H9 (cell line): ENCODE results near the gene NBEAL2. TPM values are rescaled to one million over a fixed set of nuclear protein-coding genes. Genes with fewer than 3 reads are reported as not detected.

Experiments used
- DNase-seq: peaks from one replicate; pipeline ENCODE4 v3.0.0-alpha.2; 2017
- H2AFZ ChIP-seq: one replicate; pipeline ENCODE4 v1.6.1; 2013; ENCODE audit warnings: mild to moderate bottlenecking, low read length, control low read depth, moderate library complexity
- H2AK5ac ChIP-seq: 2 replicates; pipeline ENCODE4 v1.6.1; 2013; ENCODE audit warnings: low read length, control low read depth, mixed read lengths; ENCODE audit not compliant: insufficient read length
- H2BK120ac ChIP-seq: one replicate; pipeline ENCODE4 v1.6.1; 2013; ENCODE audit warnings: low read depth, mild to moderate bottlenecking, low read length, control low read depth, inconsistent platforms; ENCODE audit not compliant: poor library complexity, severe bottlenecking
- H2BK12ac ChIP-seq: 2 replicates; pipeline ENCODE4 v1.6.1; 2013; ENCODE audit warnings: low read length, control low read depth, mixed read lengths, low read depth; ENCODE audit not compliant: insufficient read length
- H2BK15ac ChIP-seq: 2 replicates; pipeline ENCODE4 v1.6.1; 2013; ENCODE audit warnings: low read depth, low read length, control low read depth
- H2BK20ac ChIP-seq: one replicate; pipeline ENCODE4 v1.6.1; 2013; ENCODE audit warnings: low read depth, mild to moderate bottlenecking, low read length, control low read depth, inconsistent platforms; ENCODE audit not compliant: poor library complexity, severe bottlenecking
- H2BK5ac ChIP-seq: 2 replicates; pipeline ENCODE4 v1.6.1; 2013; ENCODE audit warnings: low read length, control low read depth, mixed read lengths; ENCODE audit not compliant: insufficient read length
- H3K14ac ChIP-seq: 2 replicates; pipeline ENCODE4 v1.6.1; 2013; ENCODE audit warnings: low read length, control low read depth; ENCODE audit not compliant: insufficient read depth
- H3K18ac ChIP-seq: 2 replicates; pipeline ENCODE4 v1.6.1; 2013; ENCODE audit warnings: low read depth, mild to moderate bottlenecking, mixed read lengths, low read length, control low read depth; ENCODE audit not compliant: insufficient read length
- H3K23ac ChIP-seq: 2 replicates; pipeline ENCODE4 v1.6.1; 2013; ENCODE audit warnings: low read length, control low read depth, mixed read lengths, low read depth; ENCODE audit not compliant: insufficient read length
- H3K23me2 ChIP-seq: 2 replicates; pipeline ENCODE4 v1.6.1; 2013; ENCODE audit warnings: low read depth, mild to moderate bottlenecking, mixed read lengths, low read length, control low read depth; ENCODE audit not compliant: insufficient read length, poor library complexity, severe bottlenecking
- H3K27ac ChIP-seq: 2 replicates; pipeline ENCODE4 v1.5.1; 2013; ENCODE audit warnings: low read length, control low read depth, mixed read lengths, low read depth; ENCODE audit not compliant: insufficient read length
- H3K27me3 ChIP-seq: 2 replicates; pipeline ENCODE4 v1.6.1; 2013; ENCODE audit warnings: low read length, control low read depth, inconsistent platforms; ENCODE audit not compliant: insufficient read depth
- H3K4ac ChIP-seq: 2 replicates; pipeline ENCODE4 v1.6.1; 2013; ENCODE audit warnings: low read depth, mild to moderate bottlenecking, control low read depth, inconsistent platforms, low read length, moderate library complexity
- H3K4me1 ChIP-seq: 2 replicates; pipeline ENCODE4 v1.6.1; 2013; ENCODE audit warnings: low read length, control low read depth, inconsistent platforms; ENCODE audit not compliant: insufficient read depth
- H3K4me2 ChIP-seq: 2 replicates; pipeline ENCODE4 v1.6.1; 2013; ENCODE audit warnings: low read length, control low read depth, mixed read lengths; ENCODE audit not compliant: insufficient read length, insufficient read depth
- H3K56ac ChIP-seq: 2 replicates; pipeline ENCODE4 v1.6.1; 2013; ENCODE audit warnings: low read depth, mild to moderate bottlenecking, mixed read lengths, low read length, control low read depth; ENCODE audit not compliant: insufficient read length
- H3K79me1 ChIP-seq: 2 replicates; pipeline ENCODE4 v1.6.1; 2013; ENCODE audit warnings: low read depth, mild to moderate bottlenecking, moderate library complexity, low read length, control low read depth, inconsistent platforms; ENCODE audit not compliant: insufficient read depth, poor library complexity, severe bottlenecking
- H3K79me2 ChIP-seq: 2 replicates; pipeline ENCODE4 v1.6.1; 2013; ENCODE audit warnings: low read length, control low read depth, inconsistent platforms; ENCODE audit not compliant: insufficient read depth
- H3K9ac ChIP-seq: 2 replicates; pipeline ENCODE4 v1.6.1; 2013; ENCODE audit warnings: low read length, control low read depth, mixed read lengths; ENCODE audit not compliant: insufficient read length; ENCODE audit errors: extremely low read depth
- H3K9me3 ChIP-seq: one replicate; pipeline ENCODE4 v1.6.1; 2013; ENCODE audit warnings: low read depth, low read length, inconsistent platforms; ENCODE audit not compliant: control insufficient read depth
- H3T11ph ChIP-seq: one replicate; pipeline ENCODE4 v1.6.1; 2013; ENCODE audit warnings: mild to moderate bottlenecking, low read length, control low read depth, inconsistent platforms
- H4K20me1 ChIP-seq: one replicate; pipeline ENCODE4 v1.6.1; 2013; ENCODE audit not compliant: control insufficient read depth, insufficient read length, insufficient read depth
- H4K5ac ChIP-seq: 2 replicates; pipeline ENCODE4 v1.6.1; 2013; ENCODE audit warnings: low read depth, mild to moderate bottlenecking, mixed read lengths, low read length, control low read depth; ENCODE audit not compliant: insufficient read length
- H4K8ac ChIP-seq: replicated peaks from 2 replicates; pipeline ENCODE4 v1.6.1; 2013; ENCODE audit warnings: low read length, control low read depth, mixed read lengths, low read depth; ENCODE audit not compliant: insufficient read length
- H4K91ac ChIP-seq: 2 replicates; pipeline ENCODE4 v1.6.1; 2013; ENCODE audit warnings: low read depth, mild to moderate bottlenecking, moderate library complexity, mixed read lengths, low read length, control low read depth; ENCODE audit not compliant: insufficient read length
- H3K27ac Mint-ChIP-seq, 3 experiments: 2 replicates in 2 of 3; 3 replicates in 1 of 3; pipeline ENCODE4 v1.8.0; 2020 to 2021; ENCODE audit warnings: mixed read lengths in 3 of 3, mild to moderate bottlenecking in 1 of 3, moderate library complexity in 1 of 3
- H3K27me3 Mint-ChIP-seq: 2 replicates; pipeline ENCODE4 v1.8.0; 2021; ENCODE audit warnings: low read depth, mild to moderate bottlenecking, moderate library complexity, mixed read lengths
- H3K36me3 Mint-ChIP-seq, 3 experiments: 2 replicates in 2 of 3; 3 replicates in 1 of 3; pipeline ENCODE4 v1.8.0; 2020 to 2021; ENCODE audit warnings: low read depth in 3 of 3, mixed read lengths in 3 of 3; ENCODE audit not compliant: insufficient read depth in 1 of 3
- H3K4me1 Mint-ChIP-seq, 2 experiments: 2 replicates each; pipeline ENCODE4 v1.8.0; 2020; ENCODE audit warnings: mixed read lengths in 2 of 2
- H3K4me3 Mint-ChIP-seq, 2 experiments: 2 replicates in 1 of 2; 3 replicates in 1 of 2; pipeline ENCODE4 v1.8.0; 2020 to 2021; ENCODE audit warnings: mild to moderate bottlenecking in 2 of 2, mixed read lengths in 2 of 2, moderate library complexity in 1 of 2
- H3K9me3 Mint-ChIP-seq, 2 experiments: 2 replicates in 1 of 2; 3 replicates in 1 of 2; pipeline ENCODE4 v1.8.0; 2020; ENCODE audit warnings: mild to moderate bottlenecking in 2 of 2, mixed read lengths in 2 of 2, moderate library complexity in 1 of 2
- CTCF ChIP-seq: fragments of 200-600 bp; sonication (generic); conservative IDR thresholded peaks from 3 replicates; pipeline ENCODE4 v1.8.0; 2021; ENCODE audit warnings: antibody characterized with exemption, mild to moderate bottlenecking
- WGBS: extraction: QIAGEN DNeasy Blood & Tissue Kit; methylation state at CpG from one replicate; pipeline ENCODE4 v1.1.7; 2013; ENCODE audit warnings: missing lambda C conversion rate, low lambda C conversion rate, mixed read lengths; ENCODE audit not compliant: insufficient read length; ENCODE audit errors: extremely low coverage; 5-methylcytosine and 5-hydroxymethylcytosine counted together
- total RNA-seq: library from RNA; stranded (reverse); gene quantifications from 2 replicates; pipeline ENCODE4 v1.2.1, GENCODE V29; 2021

The NBEAL2 gene
- total RNA-seq, 1 experiment from 2014 or later: 52.1 TPM

GRCh38 chr3:47008234-47008796 lies 28.8 kb downstream of the NBEAL2 start:
- H3K4me1 ChIP-seq: no peaks in the 10 kb centered on the region
- H2AK5ac ChIP-seq: no peak overlapping the region
- no peak overlapping the region for H3K4ac ChIP-seq
- no peak overlapping the region for H2BK20ac ChIP-seq
- no CpG with 5 or more reads among the region's 13 CpGs for WGBS
- no peak overlapping the region for H4K8ac ChIP-seq
- no peak for TF ChIP-seq CTCF
- H3K27ac ChIP-seq: no peak overlapping the region
- DNase-seq: no peak
- peak overlapping the region; percentile 56 to 76 for H3K4me3 Mint-ChIP-seq
- H3K79me2 ChIP-seq: no peaks in the 10 kb centered on the region
- H3K27me3 Mint-ChIP-seq: no peaks in the 10 kb centered on the region
- H4K91ac ChIP-seq: no peak overlapping the region
- no peak overlapping the region for H2BK12ac ChIP-seq
- H3T11ph ChIP-seq: no peak overlapping the region
- H3K4me1 Mint-ChIP-seq: peaks cover 12 to 15% of the 10 kb centered on the region in 2 experiments
- no peak overlapping the region for H2BK5ac ChIP-seq
- H3K9me3 ChIP-seq: no peaks in the 10 kb centered on the region
- no peak overlapping the region for H2BK15ac ChIP-seq
- no peak overlapping the region for H2AFZ ChIP-seq
- H2BK120ac ChIP-seq: no peak overlapping the region
- H3K23me2 ChIP-seq: peaks cover 4% of the 10 kb centered on the region
- H4K20me1 ChIP-seq: no peaks in the 10 kb centered on the region
- no peak overlapping the region for H3K56ac ChIP-seq
- peak overlapping the region; percentile 28 for H3K4me2 ChIP-seq
- no peak overlapping the region for H3K23ac ChIP-seq
- H3K36me3 Mint-ChIP-seq: peaks cover 21 to 31% (median 28%) of the 10 kb centered on the region in 3 experiments
- no peak overlapping the region for H3K9ac ChIP-seq
- H3K27me3 ChIP-seq: no peaks in the 10 kb centered on the region
- no peak overlapping the region for H4K5ac ChIP-seq
- no peak overlapping the region for H3K18ac ChIP-seq
- no peaks in the 10 kb centered on the region for H3K9me3 Mint-ChIP-seq
- H3K14ac ChIP-seq: no peak overlapping the region
- no peaks in the 10 kb centered on the region for H3K79me1 ChIP-seq
- H3K27ac Mint-ChIP-seq: no peak overlapping the region; a peak in 1 of 7 replicates
